ENCODE results near the gene POU2F2. TPM values are rescaled to one million over a fixed set of nuclear protein-coding genes. Genes with fewer than 3 reads are reported as not detected.

POU2F2 gene
- total RNA-seq, 1 experiment from 2014 or later, result not detected

DNA sequence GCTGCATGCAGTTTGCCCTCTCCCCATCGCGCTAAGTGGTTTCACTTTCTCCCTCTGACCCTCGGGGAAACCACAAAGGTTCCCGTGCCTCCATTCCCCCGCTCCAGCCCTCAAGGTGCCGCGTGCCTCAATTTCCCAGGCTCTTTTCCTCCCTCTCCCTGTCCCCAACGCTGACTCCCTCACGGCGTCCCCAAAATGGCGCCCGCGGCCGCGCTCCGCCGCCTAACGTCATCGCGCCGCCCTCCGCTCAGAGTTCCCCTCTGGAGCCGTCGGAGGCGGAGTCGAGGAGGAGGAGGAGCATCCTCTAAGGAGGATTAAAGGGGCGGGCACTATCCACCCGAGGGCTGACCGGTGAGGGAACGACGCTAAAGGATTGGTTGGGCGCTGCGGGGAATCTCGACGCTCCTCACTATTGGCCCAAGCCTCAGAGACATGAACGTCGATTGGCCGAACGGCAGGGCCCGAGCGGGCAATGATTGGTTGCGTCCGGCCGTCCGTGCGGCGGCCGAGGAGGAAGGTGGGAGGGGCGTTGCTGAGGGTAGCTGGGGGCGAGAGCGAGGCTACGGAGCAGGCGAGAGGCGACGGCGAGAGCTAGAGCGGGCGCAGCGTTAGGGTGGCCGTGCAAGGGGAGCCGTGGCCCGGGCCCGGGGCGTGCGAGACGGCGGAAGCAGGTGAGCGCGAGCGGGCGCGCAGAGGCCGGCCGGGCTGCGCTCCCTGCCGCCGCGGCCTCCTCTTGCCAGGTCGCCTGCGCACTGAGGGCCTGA lies 56.4 kb downstream of the POU2F2 start, which contains the start of gene ZNF574:
Gene ZNF574 (plus strand): TSS at position 551 of the 764 bp plus-strand sequence. CDS start 2,441 bp downstream, outside the sequence.
- DNase-seq (ENCODE audit: low read depth), result peak; percentile 100
- in situ Hi-C loops (cut with HindIII; ENCODE audit: low pct_unique_long_range_greater_than_20kb, low sequenced_read_pairs), result no loop called here

DNA sequence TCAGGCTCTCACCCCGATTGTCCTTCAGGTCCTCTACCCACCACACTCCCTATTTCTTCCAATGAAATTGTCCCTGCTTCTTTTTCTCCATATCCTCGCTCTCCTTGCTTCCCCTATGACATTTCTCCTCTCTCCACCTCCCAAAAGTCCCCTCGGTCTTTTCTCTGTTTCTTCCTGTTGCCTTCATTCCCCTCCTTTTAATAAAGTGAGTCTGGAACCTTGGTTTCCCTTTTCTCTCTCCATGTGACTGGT lies 57.0 kb downstream of the POU2F2 start:
- no peak for DNase-seq (ENCODE audit: low read depth)
- in situ Hi-C loops (cut with HindIII; ENCODE audit: low pct_unique_long_range_greater_than_20kb, low sequenced_read_pairs), result no loop called here

DNA sequence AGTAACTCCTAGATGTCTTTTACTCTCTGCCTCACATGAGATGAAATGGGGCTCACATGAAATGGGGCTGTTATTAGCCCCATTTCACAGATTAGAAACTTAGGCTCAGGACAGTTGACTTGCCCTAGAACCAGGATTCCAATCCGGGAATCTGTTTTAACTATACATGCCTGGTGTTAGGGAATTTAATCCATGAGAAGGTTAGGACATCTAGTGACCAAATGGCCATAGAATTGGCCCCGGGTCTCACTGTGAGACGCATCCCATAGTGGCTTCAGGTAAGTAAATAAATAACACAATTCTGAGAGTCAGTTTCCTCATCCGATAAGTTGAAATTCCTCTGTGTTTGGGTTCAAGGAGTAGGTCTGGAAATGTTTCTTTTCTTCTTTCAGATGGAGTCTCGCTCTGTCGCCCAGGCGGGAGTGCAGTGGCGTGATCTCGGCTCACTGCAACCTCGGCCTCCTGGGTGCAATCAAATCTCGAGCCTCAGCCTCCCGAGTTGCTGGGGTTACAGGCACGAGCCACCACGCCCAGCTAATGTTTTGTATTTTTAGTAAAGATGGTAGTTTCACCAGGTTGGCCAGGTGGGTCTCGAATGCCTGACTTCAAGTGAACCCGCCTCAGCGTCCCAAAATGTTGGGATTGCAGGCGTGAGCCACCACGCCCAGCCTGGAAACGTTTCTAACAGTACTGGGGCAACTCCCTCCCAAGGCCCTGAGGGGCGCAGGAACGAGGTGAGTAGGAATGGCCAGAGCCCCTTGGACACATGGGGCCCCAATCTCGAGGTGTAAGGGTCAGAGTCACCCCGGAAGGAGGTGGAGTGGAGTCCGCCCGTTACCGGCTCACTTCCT lies 57.5 kb downstream of the POU2F2 start:
- in situ Hi-C loops (cut with HindIII; ENCODE audit: low pct_unique_long_range_greater_than_20kb, low sequenced_read_pairs), result no loop called here
- no peak for DNase-seq (ENCODE audit: low read depth)

DNA sequence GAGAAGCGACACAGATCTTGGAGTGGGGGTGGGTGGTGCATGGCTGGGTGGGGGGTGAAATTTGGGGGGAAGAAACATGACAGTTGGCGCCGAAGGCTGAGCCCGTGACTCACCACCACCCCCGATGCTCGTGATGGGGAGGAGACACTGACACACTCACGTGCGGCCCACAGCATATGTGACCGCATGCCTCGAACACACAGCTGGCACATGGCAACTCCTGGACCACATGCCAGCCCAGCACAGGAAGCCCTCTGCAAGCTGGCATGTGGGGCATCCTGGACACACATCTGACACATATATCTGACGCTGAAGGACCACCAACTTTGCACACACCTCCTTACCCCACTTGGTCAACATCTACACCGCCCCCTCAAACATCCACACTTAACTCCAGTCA lies 61.0 kb downstream of the POU2F2 start:
- DNase-seq (ENCODE audit: low read depth), result no peak
- in situ Hi-C loops (cut with HindIII; ENCODE audit: low pct_unique_long_range_greater_than_20kb, low sequenced_read_pairs), result no loop called here

DNA sequence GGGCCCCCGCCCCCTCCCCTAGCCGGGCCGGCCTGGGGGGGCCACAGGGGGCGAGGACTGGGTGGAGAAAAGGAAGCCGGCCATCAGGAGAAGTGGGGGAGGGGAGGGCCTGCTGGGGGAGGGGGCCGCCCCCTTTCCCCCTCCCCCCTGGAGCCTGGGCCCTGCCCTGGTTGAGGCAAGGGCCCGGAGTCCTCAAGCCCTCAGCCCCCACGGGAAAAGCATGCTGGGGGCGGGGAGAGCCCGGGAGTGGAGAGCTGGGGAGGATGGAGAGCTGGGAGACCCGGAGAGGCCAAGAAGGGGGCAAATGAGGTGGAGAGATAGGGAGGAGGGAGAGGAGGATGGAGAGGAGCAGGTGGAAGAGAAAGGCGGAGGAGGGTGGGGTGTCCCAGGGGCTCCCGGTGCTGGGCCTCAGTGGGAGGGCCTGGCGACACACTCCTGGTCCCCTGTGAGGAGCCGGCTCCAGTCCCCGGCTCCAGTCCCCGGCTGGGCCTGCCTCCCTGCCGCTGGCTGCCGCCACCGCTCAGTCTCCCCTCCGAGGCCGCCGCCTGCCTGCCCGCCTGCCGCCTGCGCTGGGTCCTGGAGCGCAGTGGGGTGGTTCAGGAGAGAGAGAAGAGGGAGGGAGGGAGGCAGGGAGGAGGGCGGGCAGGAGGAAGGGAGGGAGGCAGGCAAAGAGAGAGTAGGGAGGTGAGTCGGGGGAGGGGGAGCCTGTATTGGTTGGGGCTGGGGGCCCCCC lies 62.5 kb downstream of the POU2F2 start, which contains the start of gene GRIK5:
Gene GRIK5 (minus strand): TSS at position 588 of the 733 bp plus-strand sequence. CDS start 4,436 bp downstream, outside the sequence.
- in situ Hi-C loops (cut with HindIII; ENCODE audit: low pct_unique_long_range_greater_than_20kb, low sequenced_read_pairs), result no loop called here
- no peak for DNase-seq (ENCODE audit: low read depth)

DNA sequence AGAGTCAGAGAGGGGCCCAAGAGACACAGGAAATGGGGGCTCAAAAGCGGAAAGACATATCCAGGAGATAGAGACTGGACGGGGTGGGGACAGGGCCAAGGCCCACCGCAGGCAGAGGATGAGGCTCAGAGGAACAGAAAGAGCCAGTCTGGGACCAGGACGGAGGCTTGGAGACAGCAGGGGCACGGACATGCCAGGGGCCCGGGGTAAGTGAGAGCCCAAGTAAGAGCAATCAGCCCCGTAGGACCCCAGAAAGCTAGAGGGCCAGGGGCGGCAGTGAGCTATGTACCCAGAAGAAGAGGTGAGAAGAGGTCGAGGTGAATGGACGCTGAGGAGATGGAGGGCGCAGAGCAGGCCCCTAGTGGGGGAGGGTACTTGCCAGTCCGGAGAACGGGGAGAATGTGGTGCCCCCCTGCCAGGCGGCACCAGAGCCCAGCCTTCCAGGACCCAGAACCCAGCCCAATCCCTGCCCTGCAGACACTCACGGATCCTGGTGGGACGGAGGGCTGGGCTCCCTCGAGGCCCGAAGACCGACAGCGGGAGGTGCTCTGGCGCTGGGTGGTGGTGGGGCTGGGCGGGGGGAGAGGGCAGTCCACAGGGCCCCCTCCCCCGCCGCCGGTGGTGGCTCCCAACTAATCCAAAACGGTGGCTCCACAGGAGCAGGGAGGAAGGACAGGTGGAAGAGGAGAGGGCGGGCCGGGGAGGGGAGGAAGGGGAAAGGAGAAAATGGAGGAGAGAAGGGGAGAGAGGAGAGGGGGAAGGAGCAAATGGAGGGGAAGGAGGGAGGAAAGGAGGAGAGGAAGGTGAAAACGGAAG lies 63.3 kb downstream of the POU2F2 start:
- in situ Hi-C loops (cut with HindIII; ENCODE audit: low pct_unique_long_range_greater_than_20kb, low sequenced_read_pairs), result no loop called here
- no peak for DNase-seq (ENCODE audit: low read depth)

DNA sequence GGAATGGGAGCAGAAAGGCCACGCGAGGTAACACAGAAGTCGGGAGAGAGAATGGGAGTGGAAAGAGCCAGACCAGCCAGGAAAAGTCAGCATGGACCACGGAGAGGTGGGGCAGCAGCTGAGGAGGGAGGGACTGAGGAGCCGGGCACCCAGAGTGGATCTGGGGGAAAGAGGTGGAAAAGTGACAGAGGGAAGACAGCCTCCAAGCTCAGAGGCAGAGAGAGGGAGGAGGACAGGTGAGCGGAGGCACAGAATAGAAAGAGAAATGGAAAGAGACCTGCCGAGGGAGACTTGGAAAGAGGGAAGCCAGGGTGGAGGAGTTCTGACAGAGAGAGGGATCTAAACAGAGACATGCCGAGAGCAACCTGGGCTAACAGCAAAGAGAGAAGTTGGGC lies 63.9 kb downstream of the POU2F2 start:
- DNase-seq (ENCODE audit: low read depth), result no peak
- in situ Hi-C loops (cut with HindIII; ENCODE audit: low pct_unique_long_range_greater_than_20kb, low sequenced_read_pairs), result no loop called here

DNA sequence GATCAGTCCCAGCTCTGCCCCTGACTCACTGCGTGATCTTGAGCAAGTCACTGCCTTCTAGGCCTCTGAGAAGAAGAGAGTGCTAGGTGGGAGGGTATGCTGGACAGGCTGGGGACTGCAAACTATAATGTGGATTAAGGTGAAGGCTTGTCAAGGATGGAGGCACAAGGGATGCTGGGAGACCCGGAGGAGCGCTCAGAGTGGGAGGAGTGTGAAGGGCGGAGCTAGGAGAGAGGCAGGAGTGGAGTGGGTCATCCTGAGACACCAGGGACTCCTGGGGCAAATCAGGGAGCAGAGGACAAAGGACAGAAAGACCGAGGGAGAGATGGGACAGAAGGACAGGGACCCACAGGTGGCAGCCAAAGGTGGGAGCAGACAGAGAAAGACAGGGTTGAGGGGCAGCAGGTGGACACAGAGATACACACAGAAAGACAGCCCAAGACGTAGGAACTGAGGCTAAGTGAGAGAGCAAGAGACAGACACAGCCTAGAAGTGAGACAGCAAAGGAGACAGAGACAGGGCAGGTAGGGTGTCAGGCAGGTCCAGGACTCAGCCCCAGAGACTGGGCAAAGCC lies 64.8 kb downstream of the POU2F2 start:
- in situ Hi-C loops (cut with HindIII; ENCODE audit: low pct_unique_long_range_greater_than_20kb, low sequenced_read_pairs), result no loop called here
- no peak for DNase-seq (ENCODE audit: low read depth)

DNA sequence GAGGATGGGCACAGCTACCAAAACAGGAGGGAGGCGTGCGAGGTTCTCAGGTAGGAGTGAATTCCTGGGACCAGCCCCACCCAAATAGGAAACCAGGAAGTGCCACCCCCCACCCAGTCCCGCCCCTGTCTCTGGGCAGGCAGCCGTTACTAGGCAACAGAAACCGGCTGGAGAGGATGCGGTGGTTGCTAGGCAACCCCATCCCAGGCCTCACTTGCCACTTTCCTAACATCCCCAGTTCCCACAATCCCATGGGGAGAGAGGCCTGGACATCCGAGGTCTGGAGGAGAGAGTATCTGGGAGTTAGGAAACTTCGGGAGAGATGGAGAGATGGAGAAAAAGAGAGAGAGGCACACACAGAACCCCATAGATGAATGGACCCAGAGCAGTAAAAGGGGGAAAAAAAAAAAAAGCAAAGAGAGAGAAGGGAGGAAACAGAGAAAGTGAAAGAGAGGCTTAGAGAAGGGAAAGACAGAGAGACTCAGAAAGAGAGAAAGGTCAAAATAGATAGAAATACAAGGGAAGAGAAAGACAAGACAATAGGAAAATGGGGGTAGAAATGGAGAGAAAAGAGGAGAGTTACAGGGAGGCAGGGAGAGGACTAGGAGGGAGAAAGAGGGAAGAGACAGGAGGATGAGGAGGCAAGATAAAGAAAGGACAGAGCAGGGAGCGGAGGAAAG lies 66.0 kb downstream of the POU2F2 start:
- in situ Hi-C loops (cut with HindIII; ENCODE audit: low pct_unique_long_range_greater_than_20kb, low sequenced_read_pairs), result no loop called here
- DNase-seq (ENCODE audit: low read depth), result no peak

DNA sequence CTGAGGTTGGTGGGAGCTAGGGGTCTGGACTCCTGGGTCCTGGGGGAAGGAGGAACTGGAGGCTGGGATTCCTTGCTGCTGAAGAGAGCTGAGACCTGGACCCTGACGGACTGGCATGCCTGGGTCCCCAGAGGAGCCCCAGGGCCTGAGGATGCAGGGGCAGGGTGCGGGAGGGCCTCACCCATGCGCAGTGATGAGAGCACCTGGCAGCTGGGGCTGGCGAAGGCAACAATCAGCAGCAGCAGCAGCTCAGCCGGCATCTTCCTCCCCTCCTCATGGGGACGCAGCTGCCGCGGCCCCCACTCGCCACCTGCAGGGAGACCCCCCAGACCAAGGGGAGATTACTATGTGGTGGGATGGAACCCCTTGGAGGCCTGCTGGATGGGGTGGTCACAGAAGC lies 66.7 kb downstream of the POU2F2 start:
- in situ Hi-C loops (cut with HindIII; ENCODE audit: low pct_unique_long_range_greater_than_20kb, low sequenced_read_pairs), result no loop called here
- DNase-seq (ENCODE audit: low read depth), result no peak

DNA sequence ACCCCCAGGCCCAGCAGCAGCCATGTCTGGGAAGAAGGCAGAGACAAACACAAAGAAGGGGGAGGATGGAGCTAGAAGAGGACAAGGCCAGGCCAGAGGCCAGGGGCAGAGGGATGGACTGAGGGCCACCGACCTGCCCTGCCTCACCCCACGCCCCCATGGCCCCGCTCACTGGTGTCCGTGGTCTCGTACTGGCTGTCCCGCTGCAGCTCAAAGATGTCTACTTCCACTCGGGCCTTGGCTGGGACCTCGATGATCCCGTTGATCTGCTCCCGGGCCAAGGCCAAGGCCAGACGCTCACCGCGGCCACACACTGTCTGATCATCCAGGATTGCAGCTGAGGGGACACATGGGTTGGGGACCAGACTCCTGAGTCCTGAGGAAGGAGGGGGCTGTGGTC lies 67.2 kb downstream of the POU2F2 start:
- no peak for DNase-seq (ENCODE audit: low read depth)
- in situ Hi-C loops (cut with HindIII; ENCODE audit: low pct_unique_long_range_greater_than_20kb, low sequenced_read_pairs), result no loop called here

DNA sequence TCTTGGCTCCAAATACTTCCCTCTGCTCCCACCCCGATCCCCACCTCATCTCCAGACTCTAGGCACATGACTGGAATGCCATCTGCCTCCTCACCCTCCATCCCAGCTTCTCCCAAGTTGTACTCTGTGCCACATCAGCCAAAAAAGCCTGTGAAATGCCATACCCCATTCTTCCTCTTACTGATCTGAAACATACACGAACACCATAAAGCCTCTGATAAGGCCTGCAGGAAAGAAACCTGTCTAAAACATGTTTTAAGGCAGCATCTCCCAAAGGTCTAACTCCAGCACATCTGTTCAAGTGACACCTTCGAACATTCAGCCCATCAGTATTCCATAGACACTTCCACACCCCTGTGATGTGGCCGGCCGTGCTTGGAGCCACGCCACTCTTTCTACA lies 67.8 kb downstream of the POU2F2 start:
- DNase-seq (ENCODE audit: low read depth), result no peak
- in situ Hi-C loops (cut with HindIII; ENCODE audit: low pct_unique_long_range_greater_than_20kb, low sequenced_read_pairs), result no loop called here

DNA sequence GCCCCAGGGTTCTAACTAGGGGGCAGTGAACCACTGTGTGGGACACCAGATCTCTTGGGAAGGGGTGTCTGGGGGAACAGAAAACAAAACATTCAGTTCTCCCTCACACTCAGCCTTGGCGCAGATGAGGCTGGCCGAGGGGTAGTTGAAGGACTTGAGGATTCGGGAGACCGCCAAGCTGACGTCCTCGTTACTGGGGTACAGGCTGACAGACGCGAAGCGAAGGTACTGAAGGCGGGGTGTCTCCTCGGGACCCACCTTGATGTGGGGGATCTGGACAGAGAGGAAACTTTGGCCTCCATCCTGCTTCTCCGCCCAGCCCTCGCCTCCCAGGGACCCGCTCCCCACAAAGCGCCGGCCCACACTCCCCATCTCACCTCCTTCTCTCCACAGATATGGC lies 69.9 kb downstream of the POU2F2 start:
- in situ Hi-C loops (cut with HindIII; ENCODE audit: low pct_unique_long_range_greater_than_20kb, low sequenced_read_pairs), result no loop called here

DNA sequence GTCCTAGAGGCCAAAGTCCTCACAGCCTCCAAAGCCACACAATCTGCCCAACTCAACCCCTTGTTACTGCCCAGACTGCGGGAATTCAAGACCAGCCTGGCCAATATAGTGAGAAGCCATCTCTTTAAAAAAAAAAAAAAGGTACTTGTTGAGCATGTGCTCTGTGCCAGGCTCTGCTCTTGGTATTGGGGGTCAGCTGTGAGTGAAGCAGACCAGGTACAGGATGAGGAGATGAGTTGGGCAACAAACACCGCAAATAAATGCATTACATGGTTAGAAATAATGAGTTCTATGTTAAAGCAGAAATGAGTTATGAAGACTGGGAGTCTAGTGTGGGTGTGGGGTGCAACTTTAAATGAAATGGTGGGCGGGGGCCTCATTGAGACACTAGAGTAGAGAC lies 72.1 kb downstream of the POU2F2 start:
- in situ Hi-C loops (cut with HindIII; ENCODE audit: low pct_unique_long_range_greater_than_20kb, low sequenced_read_pairs), result no loop called here
- DNase-seq (ENCODE audit: low read depth), result no peak

More for the DNA sequence above, 69.9 kb downstream of the POU2F2 start:
- DNase-seq (ENCODE audit: low read depth), result no peak

DNA sequence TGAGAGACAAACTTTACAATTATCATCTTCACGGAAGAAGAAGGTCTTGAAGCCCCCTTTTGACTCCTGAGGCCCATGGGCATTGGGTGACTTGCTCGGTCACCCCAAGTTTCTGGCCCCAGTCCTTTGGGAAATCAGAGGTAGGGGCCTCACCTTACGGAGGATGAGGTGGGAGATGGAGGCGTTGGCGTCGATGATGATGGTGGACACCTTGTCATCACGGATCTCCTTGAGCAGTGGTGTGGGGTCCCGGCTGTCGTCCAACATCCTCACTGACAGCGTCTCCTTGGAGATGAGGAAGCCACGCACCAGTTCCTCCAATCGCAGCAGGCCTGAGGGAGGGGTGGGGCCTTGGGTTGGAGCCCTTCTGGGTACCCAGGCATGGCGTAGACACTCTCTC lies 73.0 kb downstream of the POU2F2 start:
- no peak for DNase-seq (ENCODE audit: low read depth)
- in situ Hi-C loops (cut with HindIII; ENCODE audit: low pct_unique_long_range_greater_than_20kb, low sequenced_read_pairs), result no loop called here

DNA sequence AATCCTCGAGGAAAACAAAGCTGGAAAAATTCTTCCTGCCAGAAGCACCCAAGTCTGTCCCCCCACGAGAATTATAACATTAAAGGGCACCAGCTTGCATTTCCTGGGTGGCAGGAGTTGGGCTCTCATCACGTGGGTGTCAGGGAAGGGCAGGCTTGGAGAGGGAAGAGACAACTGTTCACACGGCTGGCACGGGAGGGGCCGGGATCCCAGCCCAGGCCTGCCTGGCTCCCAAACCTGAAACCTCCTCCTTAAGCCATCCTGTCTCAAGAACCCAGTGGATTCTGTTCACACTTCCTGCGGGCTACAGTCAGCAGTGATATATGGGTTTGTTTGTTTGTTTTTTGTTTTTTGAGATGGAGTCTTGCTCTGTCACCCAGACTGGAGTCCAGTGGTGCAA lies 74.4 kb downstream of the POU2F2 start:
- in situ Hi-C loops (cut with HindIII; ENCODE audit: low pct_unique_long_range_greater_than_20kb, low sequenced_read_pairs), result no loop called here
- no peak for DNase-seq (ENCODE audit: low read depth)

DNA sequence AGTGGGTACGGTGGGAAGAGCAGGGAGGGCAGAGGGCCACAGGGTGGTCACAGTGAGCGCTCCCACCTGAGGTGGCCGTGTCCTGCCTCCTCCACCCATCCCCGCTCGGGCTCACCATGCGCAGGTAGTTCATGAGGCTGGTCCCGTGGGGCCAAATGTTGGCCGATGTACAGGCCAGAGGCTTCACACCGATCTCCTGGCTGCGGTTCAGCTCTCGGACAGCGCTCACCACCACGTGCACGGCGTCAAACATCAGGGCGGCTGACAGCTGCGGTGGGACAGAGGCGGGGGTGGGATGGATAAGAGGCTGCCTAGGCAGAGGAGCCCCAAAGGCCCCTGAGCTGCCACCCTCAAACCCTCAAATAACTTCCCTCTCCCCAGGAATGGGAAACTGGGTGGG lies 78.0 kb downstream of the POU2F2 start:
- in situ Hi-C loops (cut with HindIII; ENCODE audit: low pct_unique_long_range_greater_than_20kb, low sequenced_read_pairs), result no loop called here
- no peak for DNase-seq (ENCODE audit: low read depth)
